ENCODE data around the gene GPR55. TPM values are rescaled to one million over a fixed set of nuclear protein-coding genes. Genes with fewer than 3 reads are reported as not detected.

The GPR55 gene
- total RNA-seq, 1 donor from 2014 or later: not detected

GRCh38 chr2:230913406-230914143 lies 11.5 kb downstream of the GPR55 start:
- no peak overlapping the region for H3K4me3 ChIP-seq (ENCODE audit: insufficient read depth, low read depth, low read length)
- H3K9ac ChIP-seq (ENCODE audit: low read length): no peak overlapping the region
- Mint-ChIP-seq H3K36me3 (ENCODE audit: low read depth, unreplicated experiment) (no peaks in the 10 kb centered on the region), H3K27ac (ENCODE audit: unreplicated experiment) (no peak overlapping the region), H3K4me1 (ENCODE audit: low read depth, unreplicated experiment) (peaks cover under 1% of the 10 kb centered on the region), H3K9me3 (ENCODE audit: unreplicated experiment) (peaks cover under 1% of the 10 kb centered on the region), H3K27me3 (ENCODE audit: low read depth, unreplicated experiment) (peaks cover 31% of the 10 kb centered on the region), H3K4me3 (ENCODE audit: unreplicated experiment) (no peak overlapping the region)
- no peaks in the 10 kb centered on the region for H3K36me3 ChIP-seq (ENCODE audit: insufficient read depth, low read length)
- H2AFZ ChIP-seq (ENCODE audit: low read depth, low read length): no peak overlapping the region
- H3K79me2 ChIP-seq (ENCODE audit: insufficient read depth, low read length): no peaks in the 10 kb centered on the region
- peaks cover 3% of the 10 kb centered on the region for H3K27me3 ChIP-seq (ENCODE audit: insufficient read depth, low read length)
- H3K4me1 ChIP-seq (ENCODE audit: insufficient read depth, low read length): peaks cover 6% of the 10 kb centered on the region
- no peak overlapping the region for H3K4me2 ChIP-seq (ENCODE audit: low read length)
- H3K27ac ChIP-seq (ENCODE audit: low read depth, low read length): no peak overlapping the region
- DNase-seq (ENCODE audit: low read depth): no peak
- no peaks in the 10 kb centered on the region for H4K20me1 ChIP-seq (ENCODE audit: insufficient read depth, low read length)
- no peaks in the 10 kb centered on the region for H3K9me3 ChIP-seq (ENCODE audit: insufficient read depth, low read depth, low read length)
- no peak for FAIRE-seq
- TF ChIP-seq EZH2 (IDR thresholded peaks at IDR 0.05; ENCODE audit: insufficient read depth, low read length) (no peak), CTCF (IDR thresholded peaks at IDR 0.05; ENCODE audit: insufficient read depth, low read depth, low read length) (no peak)

- H4K20me1 ChIP-seq (ENCODE audit: insufficient read depth, low read length): no peaks in the 10 kb centered on the region
- peaks cover 2% of the 10 kb centered on the region for H3K9me3 Mint-ChIP-seq (ENCODE audit: unreplicated experiment)
- peaks cover 3% of the 10 kb centered on the region for H3K4me1 Mint-ChIP-seq (ENCODE audit: low read depth, unreplicated experiment)
- peaks cover 31% of the 10 kb centered on the region for H3K27me3 Mint-ChIP-seq (ENCODE audit: low read depth, unreplicated experiment)
- no peak overlapping the region for H3K27ac ChIP-seq (ENCODE audit: low read depth, low read length)
- H3K27ac Mint-ChIP-seq (ENCODE audit: unreplicated experiment): no peak overlapping the region
- no peak overlapping the region for H3K9ac ChIP-seq (ENCODE audit: low read length)
- no peak overlapping the region for H3K4me3 Mint-ChIP-seq (ENCODE audit: unreplicated experiment)
- H3K4me3 ChIP-seq (ENCODE audit: insufficient read depth, low read depth, low read length): no peak overlapping the region
- peaks cover 11% of the 10 kb centered on the region for H3K4me1 ChIP-seq (ENCODE audit: insufficient read depth, low read length)
- H3K36me3 Mint-ChIP-seq (ENCODE audit: low read depth, unreplicated experiment): no peaks in the 10 kb centered on the region
- no peaks in the 10 kb centered on the region for H3K9me3 ChIP-seq (ENCODE audit: insufficient read depth, low read depth, low read length)
- peaks cover 3% of the 10 kb centered on the region for H3K27me3 ChIP-seq (ENCODE audit: insufficient read depth, low read length)
- no peak for TF ChIP-seq EZH2 (IDR thresholded peaks at IDR 0.05; ENCODE audit: insufficient read depth, low read length)
- no peak for TF ChIP-seq CTCF (IDR thresholded peaks at IDR 0.05; ENCODE audit: insufficient read depth, low read depth, low read length)
- no peak overlapping the region for H3K4me2 ChIP-seq (ENCODE audit: low read length)
- H3K36me3 ChIP-seq (ENCODE audit: insufficient read depth, low read length): no peaks in the 10 kb centered on the region
- FAIRE-seq (no peak), DNase-seq (ENCODE audit: low read depth) (no peak)
- H2AFZ ChIP-seq (ENCODE audit: low read depth, low read length): no peak overlapping the region
- H3K79me2 ChIP-seq (ENCODE audit: insufficient read depth, low read length): no peaks in the 10 kb centered on the region
These were observed 12.3 kb downstream of the GPR55 start for GRCh38 chr2:230912724-230913123.

- no peaks in the 10 kb centered on the region for H4K20me1 ChIP-seq (ENCODE audit: insufficient read depth, low read length)
- no peak overlapping the region for H3K4me3 ChIP-seq (ENCODE audit: insufficient read depth, low read depth, low read length)
- TF ChIP-seq CTCF (IDR thresholded peaks at IDR 0.05; ENCODE audit: insufficient read depth, low read depth, low read length) (no peak), EZH2 (IDR thresholded peaks at IDR 0.05; ENCODE audit: insufficient read depth, low read length) (no peak)
- H3K27me3 ChIP-seq (ENCODE audit: insufficient read depth, low read length): no peaks in the 10 kb centered on the region
- no peaks in the 10 kb centered on the region for H3K36me3 Mint-ChIP-seq (ENCODE audit: low read depth, unreplicated experiment)
- H3K9me3 Mint-ChIP-seq (ENCODE audit: unreplicated experiment): peaks cover 2% of the 10 kb centered on the region
- H3K9me3 ChIP-seq (ENCODE audit: insufficient read depth, low read depth, low read length): no peaks in the 10 kb centered on the region
- H3K27me3 Mint-ChIP-seq (ENCODE audit: low read depth, unreplicated experiment): peaks cover 33% of the 10 kb centered on the region
- peaks cover 3% of the 10 kb centered on the region for H3K4me1 Mint-ChIP-seq (ENCODE audit: low read depth, unreplicated experiment)
- no peaks in the 10 kb centered on the region for H3K79me2 ChIP-seq (ENCODE audit: insufficient read depth, low read length)
- H3K4me3 Mint-ChIP-seq (ENCODE audit: unreplicated experiment): no peak overlapping the region
- no peak overlapping the region for H3K27ac Mint-ChIP-seq (ENCODE audit: unreplicated experiment)
- no peak overlapping the region for H3K27ac ChIP-seq (ENCODE audit: low read depth, low read length)
- H3K36me3 ChIP-seq (ENCODE audit: insufficient read depth, low read length): no peaks in the 10 kb centered on the region
- FAIRE-seq (no peak), DNase-seq (ENCODE audit: low read depth) (no peak)
- H2AFZ ChIP-seq (ENCODE audit: low read depth, low read length): no peak overlapping the region
- no peak overlapping the region for H3K9ac ChIP-seq (ENCODE audit: low read length)
- no peak overlapping the region for H3K4me2 ChIP-seq (ENCODE audit: low read length)
- peaks cover 11% of the 10 kb centered on the region for H3K4me1 ChIP-seq (ENCODE audit: insufficient read depth, low read length)
These were observed 13.0 kb downstream of the GPR55 start for GRCh38 chr2:230912046-230912445.

All from astrocyte (in vitro differentiated cells and primary cell).